NCI-H128 (cell line): ENCODE results near the gene TPRX2.
"Not testable (repeated sequence)": the region's sequence is repeated elsewhere in the genome, so short reads cannot be mapped to it uniquely, and the experiment has no call there.

Source experiments
- DNase-seq: peaks from one replicate; lab custom pipeline; 2025; ENCODE audit not compliant: unreplicated experiment; lab: John Stamatoyannopoulos, UW

The TPRX2 gene, protein sequence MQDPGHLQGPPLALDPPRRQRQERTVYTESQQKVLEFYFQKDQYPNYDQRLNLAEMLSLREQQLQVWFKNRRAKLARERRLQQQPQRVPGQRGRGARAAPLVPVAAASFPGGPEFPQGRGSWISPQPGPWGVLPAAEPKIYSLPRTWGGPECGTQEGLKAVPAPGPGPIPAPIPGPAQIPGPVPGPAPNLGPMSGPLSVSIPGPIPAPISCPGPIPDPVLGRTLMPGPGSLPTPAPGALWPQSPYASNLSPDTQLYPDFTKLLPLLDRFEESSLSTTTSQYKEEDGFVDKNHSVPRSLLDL

DNA sequence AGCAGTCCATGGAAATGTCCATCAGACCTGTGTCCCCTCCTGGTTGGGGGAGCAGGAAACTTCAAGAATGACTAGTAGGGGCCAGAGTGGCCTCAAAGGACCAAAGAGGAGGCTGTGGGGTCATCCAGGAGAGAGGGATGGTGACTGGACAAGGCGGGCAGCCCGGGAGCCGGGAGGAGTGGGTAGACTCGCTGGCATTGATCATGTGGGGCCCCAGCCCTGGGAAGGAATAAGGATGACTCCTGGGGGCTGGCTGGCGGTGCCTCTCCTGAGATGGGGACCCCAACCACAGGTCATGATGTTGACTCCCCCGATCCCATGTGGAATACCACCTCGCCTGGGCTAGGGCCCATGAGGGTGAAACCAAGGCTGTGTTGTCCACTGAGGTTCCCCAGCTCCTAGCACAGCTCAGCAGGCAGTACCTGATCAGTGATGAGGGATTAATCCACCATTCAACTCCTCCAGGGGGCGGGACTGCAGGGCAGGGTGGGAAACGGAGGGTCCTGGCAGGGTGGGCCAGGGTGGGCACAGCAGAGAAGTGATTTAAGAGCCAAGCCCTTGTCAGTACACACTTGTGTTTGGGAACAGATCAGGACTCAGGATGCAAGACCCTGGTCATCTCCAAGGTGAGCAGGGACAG lies at the start of gene TPRX2:
TSS of gene TPRX2 (plus strand) at position 590 of the 640 bp plus-strand sequence. CDS start at position 602, 12 bp downstream.
- not testable (repeated sequence) for DNase-seq

DNA sequence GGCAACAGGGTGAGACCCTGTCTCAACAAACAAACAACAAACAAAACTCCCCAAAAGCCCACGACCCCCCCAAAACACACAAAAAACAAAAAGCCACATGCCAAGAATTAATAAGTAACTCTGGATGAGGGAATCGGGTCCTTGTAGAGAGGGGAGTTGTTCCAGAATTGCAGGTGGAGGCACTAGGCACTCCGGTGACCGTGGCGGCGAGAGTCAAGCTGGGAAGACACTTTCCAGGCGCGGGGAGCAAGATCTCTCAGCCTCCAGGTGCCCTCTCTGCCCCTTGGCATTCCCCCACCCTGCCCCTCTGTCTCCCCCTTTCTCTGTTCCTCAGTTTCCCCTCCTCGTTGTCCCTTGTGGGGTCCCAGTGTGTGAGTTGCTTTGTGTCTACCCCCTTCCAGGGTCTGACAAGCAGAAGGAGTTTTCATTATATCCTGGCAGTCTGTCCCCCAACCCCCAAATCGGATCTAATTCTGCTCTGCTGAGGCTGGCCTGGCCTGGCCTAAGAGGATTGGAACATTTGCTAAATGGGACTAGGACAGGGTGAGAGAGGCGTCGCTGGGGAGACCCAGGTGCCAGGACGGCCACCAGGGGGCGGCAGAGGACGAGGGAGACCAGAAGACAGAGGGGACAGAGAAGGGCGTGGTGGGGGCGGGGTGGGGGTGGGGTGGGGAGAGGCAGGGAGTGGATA lies 45.6 kb upstream of the TPRX2 start:
- DNase-seq = peak; percentile 29

DNA sequence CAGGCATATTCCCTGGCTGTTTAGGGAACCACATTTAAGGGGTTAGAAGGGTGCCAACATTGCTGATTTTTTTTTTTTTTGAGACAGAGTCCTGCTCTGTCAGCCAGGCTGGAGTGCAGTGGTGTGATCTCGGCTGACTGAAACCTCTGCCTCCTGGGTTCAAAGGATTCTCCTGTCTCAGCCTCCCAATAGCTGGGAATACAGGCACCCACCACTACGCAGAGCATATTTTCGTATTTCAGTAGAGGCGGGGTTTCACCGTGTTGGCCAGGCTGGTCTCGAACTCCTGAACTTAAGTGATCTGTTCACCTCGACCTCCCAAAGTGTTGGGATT lies 45.1 kb upstream of the TPRX2 start:
- no peak for DNase-seq

DNA sequence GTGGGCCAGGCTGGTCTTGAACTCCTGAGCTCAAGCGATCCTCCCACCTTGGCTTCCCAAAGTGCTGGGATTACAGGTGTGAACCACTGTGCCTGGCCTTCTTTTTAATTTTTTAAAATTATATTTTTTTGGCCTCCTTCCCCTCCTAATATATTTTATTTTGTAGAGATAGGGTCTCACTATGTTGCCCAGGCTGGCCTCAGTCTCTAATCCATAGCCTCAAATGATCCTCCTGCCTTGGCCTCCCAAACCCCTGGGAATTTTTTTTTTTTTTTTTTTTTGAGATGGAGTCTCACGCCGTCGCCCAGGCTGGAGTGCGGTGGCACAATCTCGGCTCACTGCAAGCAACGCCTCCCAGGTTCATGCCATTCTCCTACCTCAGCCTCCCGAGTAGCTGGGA lies 42.8 kb upstream of the TPRX2 start:
- not testable (repeated sequence) for DNase-seq

DNA sequence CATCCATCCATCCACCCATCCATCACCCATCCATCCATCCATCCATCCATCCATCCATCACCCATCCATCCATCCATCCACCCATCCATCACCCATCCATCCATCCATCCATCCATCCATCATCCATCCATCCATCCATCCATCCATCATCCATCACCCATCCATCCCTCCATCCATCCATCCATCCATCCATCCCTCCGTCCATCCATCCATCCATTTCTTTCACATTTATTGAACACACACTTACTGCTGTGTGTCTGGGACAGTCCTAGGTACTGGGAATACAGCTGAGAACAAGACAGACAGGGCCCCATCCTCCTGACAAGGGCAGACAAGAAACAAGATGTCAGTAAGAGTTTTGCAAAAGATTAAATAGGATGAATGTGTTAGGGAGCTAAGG lies 40.8 kb upstream of the TPRX2 start:
- not testable (repeated sequence) for DNase-seq

DNA sequence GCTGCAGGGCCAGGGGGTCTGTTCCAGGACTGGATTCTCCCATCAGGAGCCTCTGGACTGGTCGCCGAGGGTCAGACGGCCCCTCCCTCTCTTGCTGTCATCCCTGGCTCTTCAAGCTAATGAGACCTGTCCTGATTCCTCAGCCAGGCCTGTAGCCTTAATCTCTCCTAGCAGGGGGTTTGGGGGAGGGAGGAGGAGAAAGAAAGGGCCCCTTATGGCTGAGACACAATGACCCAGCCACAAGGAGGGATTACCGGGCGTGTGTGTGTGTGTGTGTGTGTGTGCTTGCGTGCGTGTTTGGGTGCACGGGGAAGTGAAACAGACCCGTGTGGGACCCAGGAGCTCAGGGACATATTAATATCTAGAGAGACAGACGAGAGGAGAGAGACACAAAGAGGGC lies 39.2 kb upstream of the TPRX2 start:
- no peak for DNase-seq

DNA sequence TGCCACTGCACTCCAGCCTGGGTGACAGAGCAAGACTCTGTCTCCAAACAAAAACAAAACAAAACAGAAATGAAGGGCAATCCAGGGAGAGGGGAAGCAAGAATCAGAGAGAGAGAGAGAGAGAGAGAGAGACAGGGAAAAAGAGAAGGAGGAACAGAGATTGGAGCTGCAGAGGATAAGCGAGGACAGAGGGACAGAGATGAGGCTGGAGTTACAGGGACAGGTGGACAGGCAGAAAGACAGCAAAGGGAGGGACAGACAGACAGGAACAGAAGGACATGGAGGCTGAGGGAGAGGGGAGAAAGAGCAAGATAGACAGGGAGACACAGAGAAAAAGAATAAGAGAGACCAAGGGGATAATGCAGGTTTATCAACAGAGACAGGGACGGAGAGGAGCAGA lies 38.6 kb upstream of the TPRX2 start:
- DNase-seq = no peak

DNA sequence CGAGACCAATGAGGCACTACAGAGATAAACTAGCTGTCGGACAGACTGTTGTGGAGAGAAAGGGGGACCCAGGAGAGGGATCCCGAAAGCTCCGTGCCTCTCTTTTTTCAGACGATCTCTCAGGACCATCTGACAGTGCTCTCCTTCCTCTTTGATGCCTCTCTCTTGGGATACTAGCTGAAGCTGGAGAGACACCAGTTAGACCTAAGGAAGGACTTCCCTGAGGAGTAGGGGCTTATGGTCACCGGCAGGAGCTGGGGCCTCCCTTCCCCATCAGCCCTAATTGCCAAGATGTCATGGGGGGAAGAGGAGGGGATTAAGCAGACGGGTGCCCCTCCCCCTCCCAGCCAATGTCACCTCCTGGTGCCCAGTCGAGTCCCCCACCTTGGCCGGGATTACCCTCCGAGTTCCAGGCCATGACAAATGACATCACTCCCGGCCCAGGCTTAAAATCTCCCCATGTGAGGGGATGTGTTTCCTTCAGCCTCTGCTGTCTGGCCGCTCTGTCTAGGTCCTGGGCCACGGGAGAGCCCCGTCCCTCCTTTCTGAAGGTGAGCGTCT lies 37.5 kb upstream of the TPRX2 start, which contains the start of gene CRX:
TSS of gene CRX (plus strand) at position 478 of the 561 bp plus-strand sequence. CDS start 12,507 bp downstream, outside the sequence.
- DNase-seq = no peak

DNA sequence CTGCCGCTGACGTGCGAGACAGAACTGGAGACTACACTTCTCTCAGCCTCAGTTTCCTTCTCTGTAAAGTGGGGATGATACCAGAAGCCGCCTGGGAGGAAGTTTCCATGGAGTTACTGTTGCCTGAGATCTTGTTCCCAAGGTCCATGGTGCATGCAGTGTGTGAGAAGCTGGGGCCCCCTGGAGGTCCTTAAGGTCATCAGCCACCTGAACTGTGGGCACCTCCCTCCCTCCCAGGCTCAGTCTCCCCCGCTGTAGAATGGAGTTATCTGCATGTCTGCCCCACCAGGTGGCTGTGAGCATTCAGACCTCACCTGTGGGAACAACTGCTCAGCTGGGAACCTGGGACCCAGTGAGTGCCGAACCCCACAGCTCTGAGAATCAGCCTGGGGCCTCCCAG lies 34.6 kb upstream of the TPRX2 start:
- DNase-seq = no peak

DNA sequence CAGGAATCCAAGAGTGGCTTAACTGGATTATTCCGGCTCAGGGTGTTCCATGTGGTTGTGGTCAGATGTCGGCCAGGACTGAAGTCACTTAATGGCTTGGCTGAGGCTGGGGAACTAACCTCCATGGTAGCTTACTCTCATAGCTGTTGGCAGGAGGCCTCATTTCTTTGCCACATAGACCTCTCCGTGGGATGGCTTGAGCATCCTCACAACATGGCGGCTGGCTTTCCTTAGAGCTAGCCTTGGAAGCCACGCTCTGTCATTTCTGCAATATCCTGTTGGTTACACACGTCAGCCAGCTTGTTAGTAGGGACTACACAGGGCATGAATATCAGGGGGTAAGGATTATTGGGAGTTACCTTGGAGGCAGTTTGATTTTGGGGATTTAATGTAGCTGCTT lies 32.2 kb upstream of the TPRX2 start:
- DNase-seq = no peak

DNA sequence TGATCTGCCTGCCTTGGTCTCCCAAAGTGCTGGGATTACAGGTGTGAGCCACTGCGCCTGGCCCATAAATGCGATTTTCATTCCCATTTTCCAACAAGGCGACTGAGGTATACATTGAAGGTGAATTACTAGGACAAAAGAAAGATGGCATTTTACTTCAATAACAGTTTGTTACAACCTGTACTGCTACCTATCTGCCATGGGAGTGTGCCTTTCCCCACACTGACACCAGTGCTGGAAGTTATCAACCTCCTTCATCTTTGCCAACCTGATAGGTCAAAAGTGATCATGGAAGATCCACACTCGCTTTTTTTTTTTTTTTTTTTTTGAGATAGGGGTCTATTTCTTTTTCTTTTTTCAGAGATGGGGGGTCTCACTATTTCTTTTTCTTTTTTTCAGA lies 26.3 kb upstream of the TPRX2 start:
- no peak for DNase-seq

DNA sequence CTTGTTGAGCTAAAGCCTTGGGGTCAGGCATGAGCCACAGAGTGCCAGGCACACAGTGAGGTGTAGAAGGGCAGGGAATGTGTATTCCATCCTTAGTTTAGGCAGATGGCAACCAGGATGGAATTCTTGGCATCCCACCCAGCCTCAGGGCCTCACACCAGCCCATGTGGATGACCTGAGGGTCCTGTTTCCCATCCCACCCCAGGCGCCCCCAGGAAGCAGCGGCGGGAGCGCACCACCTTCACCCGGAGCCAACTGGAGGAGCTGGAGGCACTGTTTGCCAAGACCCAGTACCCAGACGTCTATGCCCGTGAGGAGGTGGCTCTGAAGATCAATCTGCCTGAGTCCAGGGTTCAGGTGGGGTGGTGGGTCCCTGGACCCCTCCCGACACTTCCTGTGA lies 23.0 kb upstream of the TPRX2 start:
- DNase-seq = no peak

DNA sequence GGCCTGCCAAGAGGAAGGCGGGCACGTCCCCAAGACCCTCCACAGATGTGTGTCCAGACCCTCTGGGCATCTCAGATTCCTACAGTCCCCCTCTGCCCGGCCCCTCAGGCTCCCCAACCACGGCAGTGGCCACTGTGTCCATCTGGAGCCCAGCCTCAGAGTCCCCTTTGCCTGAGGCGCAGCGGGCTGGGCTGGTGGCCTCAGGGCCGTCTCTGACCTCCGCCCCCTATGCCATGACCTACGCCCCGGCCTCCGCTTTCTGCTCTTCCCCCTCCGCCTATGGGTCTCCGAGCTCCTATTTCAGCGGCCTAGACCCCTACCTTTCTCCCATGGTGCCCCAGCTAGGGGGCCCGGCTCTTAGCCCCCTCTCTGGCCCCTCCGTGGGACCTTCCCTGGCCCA lies 19.6 kb upstream of the TPRX2 start:
- DNase-seq = no peak

DNA sequence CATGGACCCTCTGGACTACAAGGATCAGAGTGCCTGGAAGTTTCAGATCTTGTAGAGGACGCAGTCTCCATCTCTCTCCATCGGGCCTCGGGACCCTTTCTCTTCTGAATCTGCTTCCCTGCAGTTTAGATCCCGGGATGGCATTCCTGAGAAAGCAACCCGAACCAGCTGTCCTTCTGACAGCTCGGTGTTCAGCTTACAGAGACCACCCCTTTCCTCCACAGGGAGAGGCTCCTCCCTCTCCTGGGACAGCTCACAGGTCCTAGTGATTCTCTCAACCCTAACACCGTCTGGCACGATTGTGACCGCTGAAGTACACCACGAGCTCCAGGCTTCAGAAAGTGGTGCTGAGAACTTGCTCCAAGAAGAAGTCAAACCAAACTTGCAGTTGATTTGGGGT lies 19.1 kb upstream of the TPRX2 start:
- DNase-seq = no peak

DNA sequence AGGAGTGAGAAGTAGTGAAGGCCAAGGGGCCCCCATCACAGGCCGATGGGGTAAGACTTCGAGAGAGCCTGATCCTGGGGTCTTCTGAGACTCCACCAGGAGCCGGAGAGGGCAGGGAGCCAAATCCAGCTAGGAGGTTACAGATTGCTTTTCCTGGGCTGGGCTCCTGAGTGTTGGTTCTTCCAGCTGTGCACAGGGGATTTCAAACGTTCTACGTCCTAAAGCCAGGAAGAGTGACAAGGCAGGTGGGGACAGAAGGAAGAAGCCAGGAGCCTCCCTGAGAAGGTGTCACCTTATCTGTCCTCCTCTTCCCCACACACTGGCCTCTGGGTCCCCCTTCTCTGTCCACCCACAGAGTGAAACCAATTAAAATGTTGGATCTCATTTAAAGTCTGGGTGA lies 16.1 kb upstream of the TPRX2 start:
- DNase-seq = no peak

DNA sequence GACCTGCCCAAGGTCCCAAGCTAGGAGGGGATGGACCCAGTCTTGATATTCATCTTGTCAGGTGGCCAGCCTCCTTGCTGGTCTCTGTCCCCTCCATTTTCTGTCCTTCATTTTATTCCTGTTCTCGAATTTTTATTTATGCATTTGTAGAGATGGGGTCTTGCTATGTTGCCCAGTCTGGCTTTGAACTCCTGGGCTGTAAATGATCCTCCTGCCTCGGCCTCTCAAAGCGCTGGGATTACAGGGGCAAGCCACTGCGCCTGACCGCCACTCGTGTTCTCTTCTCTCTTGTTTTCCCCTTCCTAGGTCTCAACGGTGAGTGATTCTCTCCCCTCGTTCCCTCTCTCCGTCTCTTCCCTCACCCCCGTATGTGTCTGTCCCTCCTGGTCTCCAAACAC lies 10.6 kb upstream of the TPRX2 start:
- no peak for DNase-seq

DNA sequence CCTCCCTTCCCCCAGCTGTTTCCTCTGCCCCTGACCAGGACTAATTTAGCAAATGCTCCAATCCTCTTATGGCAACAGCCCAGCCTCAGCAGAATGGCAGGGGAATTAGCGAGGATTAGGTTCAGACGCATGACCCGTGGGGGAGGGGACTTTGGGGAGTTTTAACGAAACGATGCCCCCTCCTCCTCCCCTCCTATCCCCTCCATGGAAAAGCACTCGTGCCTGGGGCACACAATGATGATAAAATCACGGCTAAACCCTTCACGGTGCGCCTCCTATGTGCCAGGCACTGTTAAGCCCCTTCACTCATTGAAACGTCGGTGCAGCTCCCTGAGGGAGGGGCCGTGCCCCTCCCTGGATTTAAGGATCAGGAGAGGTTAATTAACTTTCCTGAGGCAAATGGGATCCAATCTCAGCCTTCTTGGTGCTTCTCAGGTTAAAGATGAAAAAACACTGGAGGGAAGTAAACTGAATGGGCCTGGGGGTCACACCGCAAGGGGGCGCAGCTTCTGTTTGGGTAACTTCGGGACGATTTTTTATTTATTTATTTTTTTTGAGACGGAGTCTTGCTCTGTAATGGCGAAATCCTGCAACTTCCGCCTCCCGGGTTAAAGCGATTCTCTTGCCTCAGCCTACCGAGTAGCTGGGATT lies 10.1 kb upstream of the TPRX2 start:
- no peak for DNase-seq

DNA sequence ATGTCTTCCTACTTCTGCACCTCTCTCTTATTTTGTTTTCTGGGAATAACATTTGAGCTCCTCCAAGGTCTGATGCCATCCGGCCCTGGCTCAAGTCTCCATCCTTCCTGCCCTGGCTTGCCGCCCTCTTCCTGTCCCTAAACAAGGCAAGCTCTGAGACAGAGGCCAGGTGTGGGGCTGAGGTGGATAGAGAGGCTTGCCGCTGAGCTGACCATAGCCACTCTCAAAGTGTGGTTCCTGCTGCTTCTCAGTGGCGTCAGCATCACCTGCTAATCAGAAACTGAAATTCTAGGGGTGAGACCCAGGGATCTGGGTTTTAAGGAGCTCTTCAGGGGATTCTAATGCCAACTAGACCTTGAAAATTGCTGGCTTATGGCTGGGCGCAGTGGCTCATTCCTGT lies 6.0 kb upstream of the TPRX2 start:
- DNase-seq = no peak

DNA sequence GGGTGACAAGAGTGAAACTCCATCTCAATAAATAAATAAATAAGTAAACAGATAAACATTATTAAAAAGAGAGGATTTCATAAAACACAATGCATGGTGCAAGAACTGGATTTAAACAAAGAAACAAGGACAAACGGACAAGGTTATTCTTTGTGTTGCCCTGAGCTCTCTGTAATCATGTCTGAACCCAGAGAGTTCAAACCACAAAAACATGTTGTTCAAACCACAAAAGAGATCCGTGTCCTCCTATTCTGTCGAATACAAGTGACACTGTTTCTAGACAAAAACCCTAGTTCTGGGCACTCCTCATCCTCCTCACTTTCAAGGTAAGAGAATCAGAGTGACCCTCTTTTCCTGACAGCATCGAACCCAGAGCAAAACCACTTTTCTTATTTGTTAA lies 4.6 kb upstream of the TPRX2 start:
- DNase-seq = no peak

DNA sequence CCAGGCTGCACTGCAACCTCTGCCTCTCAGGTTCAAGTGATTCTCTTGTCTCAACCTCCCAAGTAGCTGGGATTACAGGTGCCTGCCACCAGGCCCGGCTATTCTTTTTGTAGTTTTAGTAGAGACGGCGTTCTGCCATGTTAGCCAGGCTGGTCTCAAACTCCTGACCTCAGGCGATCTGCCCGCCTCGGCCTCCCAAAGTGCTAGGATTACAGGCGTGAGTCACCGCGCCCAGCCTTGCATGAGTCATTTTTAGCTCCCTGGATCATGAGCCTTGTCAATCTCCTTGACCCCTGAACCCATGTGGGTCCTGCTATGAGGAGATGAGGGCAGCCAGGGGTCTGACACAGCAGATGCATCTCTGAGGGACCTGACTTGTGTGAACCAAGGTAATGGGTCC lies 804 bp upstream of the TPRX2 start:
- not testable (repeated sequence) for DNase-seq

DNA sequence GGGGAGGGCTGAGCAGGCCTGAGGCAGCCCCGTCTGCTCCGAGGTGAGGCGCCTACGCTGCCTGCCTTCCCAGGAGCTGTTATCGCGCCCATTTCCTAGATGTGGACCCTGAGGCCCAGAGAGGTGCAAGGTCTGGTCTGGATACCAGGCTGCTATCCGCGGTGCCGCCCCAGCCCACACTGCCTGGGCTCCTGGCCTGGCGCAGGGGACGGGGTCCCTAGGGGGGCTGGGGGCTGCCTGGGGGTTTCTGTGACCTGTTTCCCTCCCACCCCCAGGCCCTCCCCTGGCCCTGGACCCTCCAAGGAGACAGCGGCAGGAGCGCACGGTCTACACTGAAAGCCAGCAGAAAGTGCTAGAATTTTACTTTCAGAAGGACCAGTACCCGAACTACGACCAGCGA lies 803 bp downstream of the TPRX2 start:
- DNase-seq = not testable (repeated sequence)
